DND-41 (cell line): ENCODE results near the gene IDUA.

Experiments used
- EZH2 ChIP-seq: IDR thresholded peaks from 3 replicates; pipeline ENCODE4 v1.6.1; 2012; ENCODE audit warnings: borderline replicate concordance, low read depth, mild to moderate bottlenecking, moderate library complexity, low read length, inconsistent platforms; ENCODE audit not compliant: severe bottlenecking
- TF ChIP-seq, protein P1 (sequence below): IDR thresholded peaks from 2 replicates; pipeline ENCODE4 v1.5.1; 2012; ENCODE audit warnings: borderline replicate concordance, low read length, moderate library complexity, mild to moderate bottlenecking; ENCODE audit not compliant: poor library complexity, severe bottlenecking; ENCODE audit errors: extremely low read depth

DNA sequence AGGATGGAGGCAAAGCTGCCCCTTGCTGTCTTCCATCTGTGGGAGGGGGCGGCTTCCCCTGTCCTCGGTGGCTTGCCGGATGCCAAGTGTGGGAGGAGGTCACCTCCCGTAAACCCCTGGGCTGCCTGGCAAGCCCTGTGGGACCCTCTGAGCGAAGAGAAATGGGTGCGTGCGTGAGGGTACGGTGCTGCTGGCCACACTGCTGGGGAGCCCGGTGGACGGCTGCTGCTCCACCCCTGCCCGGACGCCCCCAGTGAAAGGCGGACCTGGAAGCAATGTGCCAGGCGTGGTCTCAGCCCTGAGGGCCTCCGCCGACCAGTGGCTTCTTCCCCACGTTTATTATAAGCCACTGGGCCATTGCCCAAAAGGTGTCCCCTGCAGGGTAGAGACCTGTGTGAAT lies 4.6 kb upstream of the IDUA start:
- TF ChIP-seq, protein P1, sequence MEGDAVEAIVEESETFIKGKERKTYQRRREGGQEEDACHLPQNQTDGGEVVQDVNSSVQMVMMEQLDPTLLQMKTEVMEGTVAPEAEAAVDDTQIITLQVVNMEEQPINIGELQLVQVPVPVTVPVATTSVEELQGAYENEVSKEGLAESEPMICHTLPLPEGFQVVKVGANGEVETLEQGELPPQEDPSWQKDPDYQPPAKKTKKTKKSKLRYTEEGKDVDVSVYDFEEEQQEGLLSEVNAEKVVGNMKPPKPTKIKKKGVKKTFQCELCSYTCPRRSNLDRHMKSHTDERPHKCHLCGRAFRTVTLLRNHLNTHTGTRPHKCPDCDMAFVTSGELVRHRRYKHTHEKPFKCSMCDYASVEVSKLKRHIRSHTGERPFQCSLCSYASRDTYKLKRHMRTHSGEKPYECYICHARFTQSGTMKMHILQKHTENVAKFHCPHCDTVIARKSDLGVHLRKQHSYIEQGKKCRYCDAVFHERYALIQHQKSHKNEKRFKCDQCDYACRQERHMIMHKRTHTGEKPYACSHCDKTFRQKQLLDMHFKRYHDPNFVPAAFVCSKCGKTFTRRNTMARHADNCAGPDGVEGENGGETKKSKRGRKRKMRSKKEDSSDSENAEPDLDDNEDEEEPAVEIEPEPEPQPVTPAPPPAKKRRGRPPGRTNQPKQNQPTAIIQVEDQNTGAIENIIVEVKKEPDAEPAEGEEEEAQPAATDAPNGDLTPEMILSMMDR = no peak
- no peak for TF ChIP-seq EZH2
